ENCODE measurements around the gene LTBP1. TPM values are rescaled to one million over a fixed set of nuclear protein-coding genes. Genes with fewer than 3 reads are reported as not detected.
A peak's percentile ranks its signal among the peaks of the same experiment; 100 is the strongest.
"Not testable (repeated sequence)": the region's sequence is repeated elsewhere in the genome, so short reads cannot be mapped to it uniquely, and the experiment has no call there.

LTBP1 gene
- total and polyA plus RNA-seq, 2 experiments from 2014 or later = 35.6 to 68.9 TPM

- WGBS (ENCODE audit: low lambda C conversion rate, missing lambda C conversion rate) = 97% methylated on average over 12 of the region's 12 CpGs
- Histone ChIP-seq H3K4me2 (no peak overlapping the region), H3K36me3 (replicated peaks; ENCODE audit: insufficient read depth, low read depth) (no peaks in the 10 kb centered on the region), H3K4me1 (ENCODE audit: insufficient read depth) (peaks cover 8% of the 10 kb centered on the region), H3K4me3 (no peak overlapping the region), H3K27ac (no peak overlapping the region), H2AFZ (no peak overlapping the region), H4K20me1 (ENCODE audit: insufficient read depth, poor library complexity, severe bottlenecking) (no peaks in the 10 kb centered on the region), H3K79me2 (no peaks in the 10 kb centered on the region), H3K27me3 (no peaks in the 10 kb centered on the region), H3K9me3 (ENCODE audit: low read depth) (no peaks in the 10 kb centered on the region), H3K9me2 (replicated peaks; ENCODE audit: insufficient read depth) (no peaks in the 10 kb centered on the region)
- no peak for DNase-seq (ENCODE audit: low spot score)
- no peak for TF ChIP-seq CTCF (IDR thresholded peaks at IDR 0.05; ENCODE audit: poor library complexity)
- TF ChIP-seq EZH2 (IDR thresholded peaks at IDR 0.05; ENCODE audit: borderline replicate concordance) = no peak
- TF ChIP-seq EZH2phosphoT487 (IDR thresholded peaks at IDR 0.05; ENCODE audit: low read depth, severe bottlenecking, unreplicated experiment) = no peak
These were observed 109.4 kb downstream of the LTBP1 start for GRCh38 chr2:33056170-33056569.

- H3K79me2 ChIP-seq; H3K4me2 ChIP-seq; H4K20me1 ChIP-seq (ENCODE audit: insufficient read depth, poor library complexity, severe bottlenecking); H2AFZ ChIP-seq; DNase-seq (ENCODE audit: low spot score); H3K4me1 ChIP-seq (ENCODE audit: insufficient read depth); H3K9me2 ChIP-seq (replicated peaks; ENCODE audit: insufficient read depth); H3K27ac ChIP-seq; H3K27me3 ChIP-seq; H3K36me3 ChIP-seq (replicated peaks; ENCODE audit: insufficient read depth, low read depth); H3K9me3 ChIP-seq (ENCODE audit: low read depth); H3K4me3 ChIP-seq: not testable (repeated sequence)
- whole genome bisulfite sequencing (ENCODE audit: low lambda C conversion rate, missing lambda C conversion rate) = 91% methylated on average over 32 of the region's 39 CpGs
These were observed 110.7 kb downstream of the LTBP1 start for GRCh38 chr2:33057307-33058028.

- 73% methylated on average over 8 of the region's 8 CpGs for WGBS (ENCODE audit: low lambda C conversion rate, missing lambda C conversion rate)
These were observed 112.1 kb downstream of the LTBP1 start for GRCh38 chr2:33058716-33059470.

More at GRCh38 chr2:33058716-33059470, 112.1 kb downstream of the LTBP1 start:
- no peak overlapping the region for H2AFZ ChIP-seq
- no peaks in the 10 kb centered on the region for H3K36me3 ChIP-seq (replicated peaks; ENCODE audit: insufficient read depth, low read depth)
- H3K4me3 ChIP-seq = no peak overlapping the region
- no peaks in the 10 kb centered on the region for H4K20me1 ChIP-seq (ENCODE audit: insufficient read depth, poor library complexity, severe bottlenecking)
- no peaks in the 10 kb centered on the region for H3K27me3 ChIP-seq
- peaks cover 8% of the 10 kb centered on the region for H3K4me1 ChIP-seq (ENCODE audit: insufficient read depth)
- H3K9me2 ChIP-seq (replicated peaks; ENCODE audit: insufficient read depth) = no peaks in the 10 kb centered on the region
- H3K79me2 ChIP-seq = no peaks in the 10 kb centered on the region
- TF ChIP-seq CTCF (IDR thresholded peaks at IDR 0.05; ENCODE audit: poor library complexity) = no peak
- TF ChIP-seq EZH2 (IDR thresholded peaks at IDR 0.05; ENCODE audit: borderline replicate concordance) = no peak
- TF ChIP-seq EZH2phosphoT487 (IDR thresholded peaks at IDR 0.05; ENCODE audit: low read depth, severe bottlenecking, unreplicated experiment) = no peak
- DNase-seq (ENCODE audit: low spot score) = no peak
- no peaks in the 10 kb centered on the region for H3K9me3 ChIP-seq (ENCODE audit: low read depth)
- peak overlapping the region; percentile 10 for H3K27ac ChIP-seq
- no peak overlapping the region for H3K4me2 ChIP-seq

Measured in hepatocyte (in vitro differentiated cells).